CD4-positive, alpha-beta memory T cell (primary cell): Measurements from ENCODE around the gene TNFRSF18. TPM values are rescaled to one million over a fixed set of nuclear protein-coding genes. Genes with fewer than 3 reads are reported as not detected.

Source experiments
- CTCF ChIA-PET: fragments of 350-600 bp; sonication (Branson Sonifier 250); formaldehyde crosslinking; loops from one replicate; lab custom pipeline; 2021; ENCODE audit warnings: inconsistent platforms; ENCODE audit not compliant: partially characterized antibody; lab: Charles Lee
- POLR2A ChIA-PET: fragments of 350-600 bp; sonication (Branson Sonifier 250); formaldehyde crosslinking; loops from one replicate; lab custom pipeline; 2021; ENCODE audit not compliant: partially characterized antibody; lab: Charles Lee
- DNase-seq, 5 donors: peaks; one replicate each; pipeline versions ENCODE4 v3.0.0 to v3.0.0-alpha.2; 2020 to 2022; ENCODE audit warnings: mixed read lengths in 1 of 5
- H3K27ac ChIP-seq: one replicate; pipeline ENCODE4 v1.7.0; 2013; ENCODE audit warnings: low read depth, low read length
- H3K27me3 ChIP-seq: 2 replicates; pipeline ENCODE4 v1.7.0; 2013; ENCODE audit warnings: mild to moderate bottlenecking, low read length, moderate library complexity; ENCODE audit not compliant: insufficient read depth
- H3K36me3 ChIP-seq: 2 replicates; pipeline ENCODE4 v1.7.0; 2013; ENCODE audit warnings: mild to moderate bottlenecking, low read length, moderate library complexity; ENCODE audit not compliant: insufficient read depth
- H3K4me1 ChIP-seq: 2 replicates; pipeline ENCODE4 v1.7.0; 2013; ENCODE audit warnings: mild to moderate bottlenecking, low read length, moderate library complexity; ENCODE audit not compliant: insufficient read depth
- H3K4me3 ChIP-seq, 2 donors: one replicate each; pipeline ENCODE4 v1.7.0; 2013; ENCODE audit warnings: low read length in 2 of 2, mild to moderate bottlenecking in 1 of 2
- H3K9me3 ChIP-seq, 2 donors: one replicate each; pipeline ENCODE4 v1.7.0; 2013; ENCODE audit warnings: low read length in 2 of 2, control low read depth in 1 of 2; ENCODE audit not compliant: control insufficient read depth in 1 of 2
- H3K27ac Mint-ChIP-seq, 7 donors: one replicate each; pipeline ENCODE4 v1.8.0; 2020 to 2021; ENCODE audit warnings: mixed read lengths in 7 of 7, mild to moderate bottlenecking in 6 of 7, inconsistent platforms in 3 of 7, moderate library complexity in 3 of 7
- H3K27me3 Mint-ChIP-seq, 2 donors: one replicate each; pipeline ENCODE4 v1.8.0; 2020 to 2021; ENCODE audit warnings: mixed read lengths in 2 of 2
- H3K36me3 Mint-ChIP-seq, 2 donors: one replicate each; pipeline ENCODE4 v1.8.0; 2020 to 2021; ENCODE audit warnings: mixed read lengths in 2 of 2, inconsistent platforms in 1 of 2, mild to moderate bottlenecking in 1 of 2
- H3K4me1 Mint-ChIP-seq, 4 donors: one replicate each; pipeline ENCODE4 v1.8.0; 2020 to 2021; ENCODE audit warnings: mixed read lengths in 4 of 4, mild to moderate bottlenecking in 1 of 4
- H3K4me3 Mint-ChIP-seq, 8 donors: one replicate each; pipeline ENCODE4 v1.8.0; 2020 to 2021; ENCODE audit warnings: mixed read lengths in 8 of 8, mild to moderate bottlenecking in 7 of 8, moderate library complexity in 6 of 8, inconsistent platforms in 3 of 8
- H3K9me3 Mint-ChIP-seq, 8 donors: one replicate each; pipeline ENCODE4 v1.8.0; 2020 to 2021; ENCODE audit warnings: mixed read lengths in 8 of 8, mild to moderate bottlenecking in 5 of 8, inconsistent platforms in 3 of 8, moderate library complexity in 1 of 8
- intact Hi-C: fragments of 100-400 bp; cut with micrococcal nuclease; formaldehyde crosslinking; loops from one replicate; pipeline ENCODE4 v1.15.1; 2023
- polyA plus RNA-seq, 2 donors: library from polyadenylated mRNA; unstranded; fragments of 300-500 nt; fragmentation: Illumina TruSeq; gene quantifications; one replicate each; pipeline ENCODE4 v1.2.3, GENCODE V29; 2021
- total RNA-seq, 2 experiments: library from RNA; stranded (reverse); gene quantifications; one replicate each; pipeline ENCODE4 v1.2.3, GENCODE V29; 2021

TNFRSF18 gene
- total and polyA plus RNA-seq, 4 experiments from 2014 or later, result 8.0 to 27.1 (median 15.4) TPM

GRCh38 chr1:1169429-1170214 is 36.8 kb downstream of the TNFRSF18 start:
- peaks cover 0 to 2% (median 0%) of the 10 kb centered on the region in 8 donors for H3K9me3 Mint-ChIP-seq
- H3K36me3 Mint-ChIP-seq, result no peaks in the 10 kb centered on the region
- ChIA-PET POLR2A (interaction anchor here (1.1 kb wide), 1 partner anchor 12 kb away, joined by 3 read pairs; no protein-coding TSS in a partner anchor), CTCF (no interaction called here)
- intact Hi-C loops, result no loop called here
- peaks cover 5 to 23% (median 9%) of the 10 kb centered on the region in 4 donors for H3K4me1 Mint-ChIP-seq
- H3K4me3 Mint-ChIP-seq, result peak overlapping the region in 3 of 8 donors; percentile 10 to 60 (median 35)
- H3K4me1 ChIP-seq, result peaks cover 46% of the 10 kb centered on the region
- H3K27ac Mint-ChIP-seq, result peak overlapping the region in 1 of 7 donors; percentile 32
- H3K36me3 ChIP-seq, result no peaks in the 10 kb centered on the region
- peaks cover 2 to 5% of the 10 kb centered on the region in 2 donors for H3K27me3 Mint-ChIP-seq
- H3K27me3 ChIP-seq, result no peaks in the 10 kb centered on the region
- H3K4me3 ChIP-seq, result no peak overlapping the region
- H3K27ac ChIP-seq, result no peak overlapping the region
- no peak for DNase-seq
- H3K9me3 ChIP-seq, result no peaks in the 10 kb centered on the region

- Histone ChIP-seq H3K27me3 (no peaks in the 10 kb centered on the region), H3K9me3 (no peaks in the 10 kb centered on the region), H3K4me1 (peaks cover 38% of the 10 kb centered on the region), H3K36me3 (no peaks in the 10 kb centered on the region), H3K27ac (no peak overlapping the region), H3K4me3 (no peak overlapping the region)
- DNase-seq, result no peak
- Mint-ChIP-seq H3K4me1 (peaks cover 5 to 18% (median 9%) of the 10 kb centered on the region in 4 donors), H3K9me3 (peaks cover 0 to 2% (median 0%) of the 10 kb centered on the region in 8 donors), H3K36me3 (no peaks in the 10 kb centered on the region), H3K27ac (no peak overlapping the region), H3K27me3 (peaks cover 3 to 8% of the 10 kb centered on the region in 2 donors), H3K4me3 (no peak overlapping the region)
- intact Hi-C loops, result no loop called here
- ChIA-PET POLR2A (interaction anchor here (1.1 to 1.8 kb wide), 2 partner anchors 11 kb away, joined by 3 to 4 read pairs; no protein-coding TSS in a partner anchor), CTCF (no interaction called here)
Measured at GRCh38 chr1:1168451-1169411, 37.7 kb downstream of the TNFRSF18 start.

- H3K36me3 ChIP-seq, result no peaks in the 10 kb centered on the region
- peaks cover 30% of the 10 kb centered on the region for H3K4me1 ChIP-seq
- ChIA-PET POLR2A (interaction anchor here (1.8 kb wide), 1 partner anchor 10 kb away, joined by 4 read pairs; no protein-coding TSS in a partner anchor), CTCF (no interaction called here)
- peaks cover 5 to 13% (median 9%) of the 10 kb centered on the region in 4 donors for H3K4me1 Mint-ChIP-seq
- H3K9me3 Mint-ChIP-seq, result peaks cover 0 to 2% (median 0%) of the 10 kb centered on the region in 8 donors
- no peak overlapping the region for H3K4me3 Mint-ChIP-seq
- H3K9me3 ChIP-seq, result no peaks in the 10 kb centered on the region
- H3K27ac ChIP-seq, result no peak overlapping the region
- no peak overlapping the region for H3K4me3 ChIP-seq
- peaks cover 3 to 8% of the 10 kb centered on the region in 2 donors for H3K27me3 Mint-ChIP-seq
- intact Hi-C loops, result no loop called here
- no peaks in the 10 kb centered on the region for H3K27me3 ChIP-seq
- H3K36me3 Mint-ChIP-seq, result no peaks in the 10 kb centered on the region
- DNase-seq, result no peak
- H3K27ac Mint-ChIP-seq, result no peak overlapping the region
Measured at GRCh38 chr1:1167841-1168450, 38.4 kb downstream of the TNFRSF18 start.

- ChIA-PET CTCF (no interaction called here), POLR2A (interaction anchor here (1.8 kb wide), 1 partner anchor 10 kb away, joined by 4 read pairs; no protein-coding TSS in a partner anchor)
- H3K27ac ChIP-seq, result no peak overlapping the region
- no peaks in the 10 kb centered on the region for H3K9me3 ChIP-seq
- H3K27me3 Mint-ChIP-seq, result peaks cover 3 to 8% of the 10 kb centered on the region in 2 donors
- no peaks in the 10 kb centered on the region for H3K36me3 Mint-ChIP-seq
- H3K9me3 Mint-ChIP-seq, result peaks cover 0 to 2% (median 0%) of the 10 kb centered on the region in 8 donors
- no peak overlapping the region for H3K4me3 Mint-ChIP-seq
- no peaks in the 10 kb centered on the region for H3K36me3 ChIP-seq
- H3K4me1 ChIP-seq, result peaks cover 28% of the 10 kb centered on the region
- no peak overlapping the region for H3K27ac Mint-ChIP-seq
- H3K27me3 ChIP-seq, result no peaks in the 10 kb centered on the region
- no peak for DNase-seq
- peaks cover 5 to 12% (median 8%) of the 10 kb centered on the region in 4 donors for H3K4me1 Mint-ChIP-seq
- intact Hi-C loops, result no loop called here
- no peak overlapping the region for H3K4me3 ChIP-seq
Measured at GRCh38 chr1:1167398-1167821, 39.0 kb downstream of the TNFRSF18 start.

GRCh38 chr1:1166642-1167397 is 39.6 kb downstream of the TNFRSF18 start:
- ChIA-PET CTCF (no interaction called here), POLR2A (no interaction called here)
- H3K9me3 ChIP-seq, result no peaks in the 10 kb centered on the region
- H3K36me3 ChIP-seq, result no peaks in the 10 kb centered on the region
- intact Hi-C loops, result no loop called here
- H3K4me3 ChIP-seq, result no peak overlapping the region
- no peak overlapping the region for H3K27ac ChIP-seq
- no peak for DNase-seq
- peaks cover 22% of the 10 kb centered on the region for H3K4me1 ChIP-seq
- peaks cover 3 to 8% of the 10 kb centered on the region in 2 donors for H3K27me3 Mint-ChIP-seq
- H3K27ac Mint-ChIP-seq, result no peak overlapping the region
- no peaks in the 10 kb centered on the region for H3K36me3 Mint-ChIP-seq
- no peak overlapping the region for H3K4me3 Mint-ChIP-seq
- H3K4me1 Mint-ChIP-seq, result peaks cover 3 to 6% (median 5%) of the 10 kb centered on the region in 4 donors
- no peaks in the 10 kb centered on the region for H3K27me3 ChIP-seq
- H3K9me3 Mint-ChIP-seq, result no peaks in the 10 kb centered on the region

- no peak overlapping the region for H3K4me3 Mint-ChIP-seq
Measured at GRCh38 chr1:1165900-1166421, 40.4 kb downstream of the TNFRSF18 start.

More at GRCh38 chr1:1165900-1166421, 40.4 kb downstream of the TNFRSF18 start:
- intact Hi-C loops, result no loop called here
- no peak for DNase-seq
- Mint-ChIP-seq H3K9me3 (no peaks in the 10 kb centered on the region), H3K4me1 (peaks cover 3 to 5% (median 5%) of the 10 kb centered on the region in 4 donors), H3K27me3 (peaks cover 3 to 8% of the 10 kb centered on the region in 2 donors), H3K27ac (no peak overlapping the region), H3K36me3 (no peaks in the 10 kb centered on the region)
- Histone ChIP-seq H3K27ac (no peak overlapping the region), H3K36me3 (no peaks in the 10 kb centered on the region), H3K27me3 (no peaks in the 10 kb centered on the region), H3K4me3 (no peak overlapping the region), H3K4me1 (peaks cover 13% of the 10 kb centered on the region), H3K9me3 (no peaks in the 10 kb centered on the region)
- ChIA-PET POLR2A (no interaction called here), CTCF (no interaction called here)
